PFSK-1 (cell line): ENCODE results near the gene FRZB.

ENCODE experiments used
- FOXP2 ChIP-seq: optimal IDR thresholded peaks from 2 replicates; pipeline ENCODE3; 2011; ENCODE audit warnings: borderline replicate concordance, control low read depth, inconsistent platforms; ENCODE audit not compliant: insufficient read depth; ENCODE audit errors: extremely low read length, extremely low read depth
- POLR2AphosphoS5 ChIP-seq: IDR thresholded peaks from 2 replicates; pipeline ENCODE4 v1.6.1; 2012; ENCODE audit warnings: low read depth, mild to moderate bottlenecking, control low read depth, low read length, moderate library complexity
- SIN3A ChIP-seq: IDR thresholded peaks from 2 replicates; pipeline ENCODE4 v1.6.1; 2012; ENCODE audit warnings: mild to moderate bottlenecking, low read length, moderate library complexity, borderline replicate concordance; ENCODE audit not compliant: insufficient read depth
- TAF1 ChIP-seq: IDR thresholded peaks from 2 replicates; pipeline ENCODE4 v1.6.1; 2012; ENCODE audit warnings: low read length, control low read depth, borderline replicate concordance; ENCODE audit not compliant: insufficient read depth
- TF ChIP-seq, protein P1 (sequence below), 2 experiments: IDR thresholded peaks; 2 replicates each; pipeline versions ENCODE4 v1.6.1 to v1.8.0; 2011 to 2012; ENCODE audit warnings: low read depth in 2 of 2, low read length in 2 of 2, control low read depth in 1 of 2, inconsistent platforms in 1 of 2, mild to moderate bottlenecking in 1 of 2, moderate library complexity in 1 of 2; ENCODE audit not compliant: insufficient read depth in 1 of 2

FRZB gene

GRCh38 chr2:182852801-182853200 lies 13.6 kb downstream of the FRZB start:
- TF ChIP-seq FOXP2, result no peak
- no peak for TF ChIP-seq POLR2AphosphoS5
- TF ChIP-seq TAF1, result no peak
- no peak for TF ChIP-seq SIN3A
- TF ChIP-seq, protein P1, sequence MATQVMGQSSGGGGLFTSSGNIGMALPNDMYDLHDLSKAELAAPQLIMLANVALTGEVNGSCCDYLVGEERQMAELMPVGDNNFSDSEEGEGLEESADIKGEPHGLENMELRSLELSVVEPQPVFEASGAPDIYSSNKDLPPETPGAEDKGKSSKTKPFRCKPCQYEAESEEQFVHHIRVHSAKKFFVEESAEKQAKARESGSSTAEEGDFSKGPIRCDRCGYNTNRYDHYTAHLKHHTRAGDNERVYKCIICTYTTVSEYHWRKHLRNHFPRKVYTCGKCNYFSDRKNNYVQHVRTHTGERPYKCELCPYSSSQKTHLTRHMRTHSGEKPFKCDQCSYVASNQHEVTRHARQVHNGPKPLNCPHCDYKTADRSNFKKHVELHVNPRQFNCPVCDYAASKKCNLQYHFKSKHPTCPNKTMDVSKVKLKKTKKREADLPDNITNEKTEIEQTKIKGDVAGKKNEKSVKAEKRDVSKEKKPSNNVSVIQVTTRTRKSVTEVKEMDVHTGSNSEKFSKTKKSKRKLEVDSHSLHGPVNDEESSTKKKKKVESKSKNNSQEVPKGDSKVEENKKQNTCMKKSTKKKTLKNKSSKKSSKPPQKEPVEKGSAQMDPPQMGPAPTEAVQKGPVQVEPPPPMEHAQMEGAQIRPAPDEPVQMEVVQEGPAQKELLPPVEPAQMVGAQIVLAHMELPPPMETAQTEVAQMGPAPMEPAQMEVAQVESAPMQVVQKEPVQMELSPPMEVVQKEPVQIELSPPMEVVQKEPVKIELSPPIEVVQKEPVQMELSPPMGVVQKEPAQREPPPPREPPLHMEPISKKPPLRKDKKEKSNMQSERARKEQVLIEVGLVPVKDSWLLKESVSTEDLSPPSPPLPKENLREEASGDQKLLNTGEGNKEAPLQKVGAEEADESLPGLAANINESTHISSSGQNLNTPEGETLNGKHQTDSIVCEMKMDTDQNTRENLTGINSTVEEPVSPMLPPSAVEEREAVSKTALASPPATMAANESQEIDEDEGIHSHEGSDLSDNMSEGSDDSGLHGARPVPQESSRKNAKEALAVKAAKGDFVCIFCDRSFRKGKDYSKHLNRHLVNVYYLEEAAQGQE (IDR thresholded peaks at IDR 0.05; ENCODE audit: insufficient read depth in 1 of 2, low read depth in 2 of 2, low read length in 2 of 2), result no peak

GRCh38 chr2:182852090-182852489 lies 14.3 kb downstream of the FRZB start:
- TF ChIP-seq TAF1 (no peak), FOXP2 (no peak), POLR2AphosphoS5 (no peak), SIN3A (no peak)
- TF ChIP-seq, protein P1 (IDR thresholded peaks at IDR 0.05; ENCODE audit: insufficient read depth in 1 of 2, low read depth in 2 of 2, low read length in 2 of 2), result no peak

DNA sequence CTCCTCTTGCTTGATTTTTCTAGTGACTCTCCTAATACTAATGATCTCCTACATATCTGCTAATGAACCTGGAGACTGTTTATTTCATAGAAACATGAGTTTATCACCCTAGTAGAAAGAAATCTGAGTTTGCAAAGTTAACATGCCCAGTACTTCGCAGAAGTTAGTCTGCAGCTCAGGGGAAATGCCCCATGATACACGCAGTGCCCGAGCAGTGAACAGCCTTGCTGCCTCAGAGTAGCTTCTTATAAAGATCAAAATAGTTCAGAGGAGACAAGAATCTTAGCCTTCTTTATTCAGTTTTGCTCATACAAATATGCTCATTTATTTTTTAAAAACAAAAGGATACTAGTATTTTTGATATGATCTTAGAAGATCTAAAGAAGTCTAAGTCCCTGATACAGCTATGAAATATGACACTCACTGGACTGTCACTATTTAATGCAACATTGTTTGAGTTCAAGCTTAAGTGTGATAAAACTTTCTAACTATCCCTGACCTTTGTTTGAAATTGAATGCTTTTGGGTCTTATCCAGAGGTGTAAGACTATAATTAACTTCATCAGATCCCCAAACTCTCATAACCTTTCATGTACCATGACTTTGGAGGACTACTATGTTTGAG lies 20.5 kb downstream of the FRZB start:
- TF ChIP-seq POLR2AphosphoS5, result no peak
- TF ChIP-seq, protein P1 (IDR thresholded peaks at IDR 0.05; ENCODE audit: insufficient read depth in 1 of 2, low read depth in 2 of 2, low read length in 2 of 2), result no peak
- TF ChIP-seq TAF1, result no peak
- TF ChIP-seq SIN3A, result no peak
- no peak for TF ChIP-seq FOXP2

GRCh38 chr2:182836451-182836850 lies 30.0 kb downstream of the FRZB start:
- TF ChIP-seq FOXP2 (no peak), SIN3A (no peak), POLR2AphosphoS5 (no peak), TAF1 (no peak)
- TF ChIP-seq, protein P1 (IDR thresholded peaks at IDR 0.05; ENCODE audit: insufficient read depth in 1 of 2, low read depth in 2 of 2, low read length in 2 of 2), result no peak

- TF ChIP-seq SIN3A (no peak), FOXP2 (no peak)
- TF ChIP-seq, protein P1 (IDR thresholded peaks at IDR 0.05; ENCODE audit: insufficient read depth in 1 of 2, low read depth in 2 of 2, low read length in 2 of 2), result no peak
Observed at GRCh38 chr2:182834293-182834692, 32.1 kb downstream of the FRZB start.
